KMS-11 (cell line): ENCODE results near the gene ARHGAP24.

Source experiments
- H2AFZ ChIP-seq: fragments of 200-600 bp; sonication (generic); 2 replicates; pipeline ENCODE4 v1.6.1; 2016; ENCODE audit warnings: antibody characterized with exemption, mixed run types, low read depth
- H3K27ac ChIP-seq: fragments of 200-600 bp; sonication (generic); 2 replicates; pipeline ENCODE4 v1.6.1; 2016; ENCODE audit warnings: mild to moderate bottlenecking, mixed run types
- H3K27me3 ChIP-seq: fragments of 200-600 bp; sonication (generic); 2 replicates; pipeline ENCODE4 v1.6.1; 2017; ENCODE audit warnings: mild to moderate bottlenecking, low read depth, mixed run types, moderate library complexity; ENCODE audit not compliant: insufficient read depth
- H3K36me3 ChIP-seq: fragments of 200-600 bp; sonication (generic); 2 replicates; pipeline ENCODE4 v1.6.1; 2017; ENCODE audit warnings: mild to moderate bottlenecking, mixed run types; ENCODE audit not compliant: insufficient read depth
- H3K4me1 ChIP-seq: fragments of 200-600 bp; sonication (generic); 2 replicates; pipeline ENCODE4 v1.6.1; 2016; ENCODE audit warnings: mild to moderate bottlenecking, low read depth, mixed run types; ENCODE audit not compliant: poor library complexity, severe bottlenecking
- H3K4me2 ChIP-seq: fragments of 200-600 bp; sonication (generic); 2 replicates; pipeline ENCODE4 v1.7.0; 2016; ENCODE audit warnings: mild to moderate bottlenecking, mixed run types
- H3K4me3 ChIP-seq: fragments of 200-600 bp; sonication (generic); IDR thresholded peaks from 2 replicates; pipeline ENCODE4 v1.6.1; 2017; ENCODE audit warnings: low read depth, low read length, mixed read lengths; ENCODE audit not compliant: insufficient read depth
- H3K79me2 ChIP-seq: fragments of 200-600 bp; sonication (generic); 2 replicates; pipeline ENCODE4 v1.6.1; 2016; ENCODE audit warnings: low read depth, mixed run types; ENCODE audit not compliant: insufficient read depth
- H3K9ac ChIP-seq: fragments of 200-600 bp; sonication (generic); 2 replicates; pipeline ENCODE4 v1.6.1; 2016; ENCODE audit warnings: mild to moderate bottlenecking, mixed run types
- H4K20me1 ChIP-seq: fragments of 200-600 bp; sonication (generic); 2 replicates; pipeline ENCODE4 v1.6.1; 2016; ENCODE audit warnings: mild to moderate bottlenecking, mixed run types; ENCODE audit not compliant: insufficient read depth
- CTCF ChIP-seq: fragments of 200-600 bp; sonication (generic); conservative IDR thresholded peaks from 2 replicates; pipeline ENCODE4 v1.6.1; 2017; ENCODE audit warnings: low read depth, mild to moderate bottlenecking, antibody characterized with exemption, low read length, moderate library complexity, mixed read lengths

The ARHGAP24 gene

GRCh38 chr4:85556283-85556682 is 81.3 kb downstream of the ARHGAP24 start:
- H3K4me1 ChIP-seq = no peaks in the 10 kb centered on the region
- H4K20me1 ChIP-seq = no peaks in the 10 kb centered on the region
- H3K27ac ChIP-seq = no peak overlapping the region
- no peak overlapping the region for H3K4me3 ChIP-seq
- H2AFZ ChIP-seq = no peak overlapping the region
- no peaks in the 10 kb centered on the region; the same call in 1 of the 2 replicates for H3K36me3 ChIP-seq
- no peak overlapping the region for H3K4me2 ChIP-seq
- H3K27me3 ChIP-seq = no peaks in the 10 kb centered on the region
- TF ChIP-seq CTCF = no peak
- no peak overlapping the region for H3K9ac ChIP-seq
- H3K79me2 ChIP-seq = no peaks in the 10 kb centered on the region

GRCh38 chr4:85557016-85557901 is 82.3 kb downstream of the ARHGAP24 start:
- H3K27ac ChIP-seq = no peak overlapping the region
- no peak overlapping the region for H3K4me3 ChIP-seq
- H3K9ac ChIP-seq = no peak overlapping the region
- no peak for TF ChIP-seq CTCF
- H3K79me2 ChIP-seq = no peaks in the 10 kb centered on the region
- no peaks in the 10 kb centered on the region for H4K20me1 ChIP-seq
- no peaks in the 10 kb centered on the region for H3K27me3 ChIP-seq
- H3K4me2 ChIP-seq = no peak overlapping the region
- H3K36me3 ChIP-seq = no peaks in the 10 kb centered on the region
- no peak overlapping the region for H2AFZ ChIP-seq
- no peaks in the 10 kb centered on the region for H3K4me1 ChIP-seq

- Histone ChIP-seq H3K9ac (no peak overlapping the region), H3K4me3 (no peak overlapping the region), H3K4me2 (no peak overlapping the region), H4K20me1 (no peaks in the 10 kb centered on the region), H3K27ac (no peak overlapping the region), H3K36me3 (no peaks in the 10 kb centered on the region), H3K4me1 (no peaks in the 10 kb centered on the region), H3K79me2 (no peaks in the 10 kb centered on the region), H2AFZ (no peak overlapping the region), H3K27me3 (no peaks in the 10 kb centered on the region)
- no peak for TF ChIP-seq CTCF
Measured at GRCh38 chr4:85565761-85566480, 91.0 kb downstream of the ARHGAP24 start.

GRCh38 chr4:85569730-85570299 is 94.9 kb downstream of the ARHGAP24 start:
- Histone ChIP-seq H3K9ac (no peak overlapping the region), H2AFZ (no peak overlapping the region), H3K79me2 (no peaks in the 10 kb centered on the region), H4K20me1 (no peaks in the 10 kb centered on the region), H3K27me3 (no peaks in the 10 kb centered on the region), H3K27ac (no peak overlapping the region), H3K36me3 (no peaks in the 10 kb centered on the region), H3K4me1 (no peaks in the 10 kb centered on the region), H3K4me2 (no peak overlapping the region), H3K4me3 (no peak overlapping the region)
- TF ChIP-seq CTCF = no peak
